Cardiac muscle cell (in vitro differentiated cells and primary cell): ENCODE measurements around the gene LEF1. TPM values are rescaled to one million over a fixed set of nuclear protein-coding genes. Genes with fewer than 3 reads are reported as not detected.

Source experiments
- DNase-seq, 2 donors: peaks; one replicate each; pipeline versions ENCODE4 v3.0.0 to v3.0.0-alpha.2; 2010 to 2017; ENCODE audit warnings: low read depth in 1 of 2, low spot score in 1 of 2
- H3K27ac ChIP-seq: fragments of 200-600 bp; sonication (generic); 2 replicates; pipeline ENCODE4 v1.5.1; 2016
- H3K27me3 ChIP-seq: fragments of 200-600 bp; sonication (generic); 2 replicates; pipeline ENCODE4 v1.6.0; 2016; ENCODE audit warnings: control low read depth
- H3K36me3 ChIP-seq: fragments of 200-600 bp; sonication (generic); 2 replicates; pipeline ENCODE4 v1.5.1; 2016; ENCODE audit warnings: control low read depth
- H3K4me1 ChIP-seq: fragments of 200-600 bp; sonication (generic); 2 replicates; pipeline ENCODE4 v1.8.1; 2017; ENCODE audit warnings: low read depth, mild to moderate bottlenecking, mixed run types
- H3K4me3 ChIP-seq: fragments of 200-600 bp; sonication (generic); 2 replicates; pipeline ENCODE4 v1.5.1; 2016; ENCODE audit warnings: mild to moderate bottlenecking
- H3K9me3 ChIP-seq: fragments of 200-600 bp; sonication (generic); 2 replicates; pipeline ENCODE4 v1.5.1; 2017; ENCODE audit warnings: low read depth, mild to moderate bottlenecking, control low read depth
- polyA plus RNA-seq: library from polyadenylated mRNA; unstranded; fragments of >200 nt; fragmentation: Nextera tagmentation; extraction: Ambion mirVana; gene quantifications from 2 replicates; pipeline ENCODE4 v1.2.1, GENCODE V29; 2016
- total RNA-seq: library from RNA; depleted of rRNA; stranded (reverse); fragments of >200 nt; gene quantifications from 2 replicates; pipeline ENCODE4 v1.2.3, GENCODE V29; 2016
- TF ChIP-seq, protein P1 (sequence below): IDR thresholded peaks from 2 replicates; pipeline ENCODE4 v1.5.1; 2012; ENCODE audit warnings: low read depth, mild to moderate bottlenecking, low read length

LEF1 gene
- total and polyA plus RNA-seq, 2 experiments from 2014 or later, result 69.1 to 70.3 TPM

DNA sequence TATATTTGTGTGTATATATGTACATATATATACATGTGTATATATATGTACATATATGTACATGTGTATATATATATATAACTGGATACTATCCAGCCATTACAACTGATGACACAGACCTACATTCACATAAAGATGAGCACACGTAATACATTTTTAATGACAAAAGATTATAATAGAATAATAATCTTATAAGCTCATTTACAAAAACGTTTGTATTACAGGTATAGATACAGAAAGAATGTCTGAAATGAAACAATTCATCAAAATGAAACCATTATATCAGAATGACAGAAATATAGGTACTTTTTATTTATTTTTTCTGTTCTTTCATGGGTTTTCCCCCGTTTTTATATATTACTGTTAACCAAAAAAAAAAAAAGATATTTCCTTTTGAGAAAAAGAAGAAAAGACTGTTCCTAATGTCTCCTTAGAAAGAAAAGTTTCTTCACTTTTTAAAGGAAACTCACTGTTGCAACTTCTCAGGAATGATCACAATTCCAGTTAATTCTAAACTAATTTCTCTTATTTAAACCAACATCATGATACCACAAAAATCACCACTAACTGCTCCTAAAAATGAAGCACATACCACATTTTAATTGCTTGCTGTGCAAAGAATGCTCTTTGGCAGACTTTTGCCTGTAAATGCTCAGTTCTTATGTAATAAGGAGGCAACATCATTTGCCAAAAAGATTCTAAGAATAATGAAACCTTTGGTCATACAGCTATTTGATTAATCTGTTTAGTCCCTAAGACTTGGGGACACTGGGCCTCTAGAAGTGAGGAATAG lies 18.9 kb downstream of the LEF1 start:
- Histone ChIP-seq H3K27ac (no peak overlapping the region), H3K36me3 (peaks cover 4% of the 10 kb centered on the region), H3K4me1 (peaks cover 18% of the 10 kb centered on the region), H3K4me3 (no peak overlapping the region), H3K27me3 (no peaks in the 10 kb centered on the region), H3K9me3 (no peaks in the 10 kb centered on the region)
- no peak for DNase-seq
- TF ChIP-seq, protein P1, sequence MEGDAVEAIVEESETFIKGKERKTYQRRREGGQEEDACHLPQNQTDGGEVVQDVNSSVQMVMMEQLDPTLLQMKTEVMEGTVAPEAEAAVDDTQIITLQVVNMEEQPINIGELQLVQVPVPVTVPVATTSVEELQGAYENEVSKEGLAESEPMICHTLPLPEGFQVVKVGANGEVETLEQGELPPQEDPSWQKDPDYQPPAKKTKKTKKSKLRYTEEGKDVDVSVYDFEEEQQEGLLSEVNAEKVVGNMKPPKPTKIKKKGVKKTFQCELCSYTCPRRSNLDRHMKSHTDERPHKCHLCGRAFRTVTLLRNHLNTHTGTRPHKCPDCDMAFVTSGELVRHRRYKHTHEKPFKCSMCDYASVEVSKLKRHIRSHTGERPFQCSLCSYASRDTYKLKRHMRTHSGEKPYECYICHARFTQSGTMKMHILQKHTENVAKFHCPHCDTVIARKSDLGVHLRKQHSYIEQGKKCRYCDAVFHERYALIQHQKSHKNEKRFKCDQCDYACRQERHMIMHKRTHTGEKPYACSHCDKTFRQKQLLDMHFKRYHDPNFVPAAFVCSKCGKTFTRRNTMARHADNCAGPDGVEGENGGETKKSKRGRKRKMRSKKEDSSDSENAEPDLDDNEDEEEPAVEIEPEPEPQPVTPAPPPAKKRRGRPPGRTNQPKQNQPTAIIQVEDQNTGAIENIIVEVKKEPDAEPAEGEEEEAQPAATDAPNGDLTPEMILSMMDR, result no peak

DNA sequence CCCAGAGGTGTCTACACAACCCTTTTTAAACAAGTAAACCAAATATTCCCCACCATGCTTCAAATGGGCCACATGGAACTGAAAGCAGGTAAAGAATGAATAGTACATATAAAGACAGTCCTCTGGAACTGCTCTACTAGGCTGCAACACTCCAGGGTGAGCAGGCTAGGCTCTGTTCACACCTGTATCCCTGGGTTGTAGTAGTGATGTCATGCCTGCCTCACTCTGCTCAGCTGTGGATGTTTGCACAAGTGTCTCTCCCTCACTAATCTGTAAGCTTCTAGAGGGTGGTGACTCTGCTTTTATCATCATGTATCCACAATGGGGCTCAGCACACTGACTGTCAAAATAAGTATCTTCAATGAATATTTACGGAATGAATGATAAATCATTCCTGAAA lies 20.4 kb downstream of the LEF1 start:
- TF ChIP-seq, protein P1, result no peak
- Histone ChIP-seq H3K36me3 (peaks cover 4% of the 10 kb centered on the region), H3K9me3 (no peaks in the 10 kb centered on the region), H3K4me3 (no peak overlapping the region), H3K27ac (peak overlapping the region; percentile 37), H3K27me3 (no peaks in the 10 kb centered on the region), H3K4me1 (peaks cover 32% of the 10 kb centered on the region)
- DNase-seq, result no peak

DNA sequence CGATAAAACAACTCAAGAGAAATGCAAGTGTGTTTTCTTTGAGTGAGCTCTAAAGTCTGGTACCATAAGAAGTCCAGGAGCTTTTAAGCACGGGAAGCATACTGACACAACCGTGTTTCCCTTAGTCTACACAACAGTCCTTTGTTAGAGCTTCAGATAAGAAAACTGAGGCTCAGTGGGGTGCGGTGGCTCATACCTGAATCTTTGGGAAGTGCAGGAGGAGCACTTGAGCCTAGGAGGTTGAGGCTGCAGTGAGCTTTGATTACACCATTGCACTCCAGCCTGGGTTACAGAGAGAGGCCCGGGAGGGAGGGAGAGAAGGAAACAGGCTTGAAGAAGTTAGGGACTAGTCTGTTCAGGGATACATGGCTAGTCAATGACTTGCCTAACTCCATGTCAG lies 21.9 kb downstream of the LEF1 start:
- Histone ChIP-seq H3K4me1 (peaks cover 39% of the 10 kb centered on the region), H3K4me3 (no peak overlapping the region), H3K27ac (no peak overlapping the region), H3K36me3 (peaks cover 4% of the 10 kb centered on the region), H3K9me3 (no peaks in the 10 kb centered on the region), H3K27me3 (no peaks in the 10 kb centered on the region)
- no peak for DNase-seq
- TF ChIP-seq, protein P1, result no peak

DNA sequence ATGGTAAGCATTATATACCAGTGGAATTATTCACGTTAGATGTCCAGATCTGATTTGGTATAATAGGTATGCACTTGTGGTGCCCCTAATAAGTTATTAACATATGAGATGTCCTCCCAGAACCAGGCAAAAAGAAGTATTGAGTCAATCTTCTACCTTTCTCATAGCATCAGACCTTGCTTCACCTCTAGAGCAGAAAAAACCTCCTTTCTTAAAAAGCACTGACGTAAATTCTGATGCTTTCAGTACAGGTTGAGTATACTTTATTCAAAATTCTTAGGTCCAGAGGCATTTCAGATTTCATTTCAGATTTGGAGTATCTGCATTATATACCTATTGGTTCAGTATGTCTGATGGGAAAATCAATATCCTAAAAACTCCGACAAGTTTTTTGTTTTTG lies 22.4 kb downstream of the LEF1 start:
- Histone ChIP-seq H3K4me1 (peaks cover 44% of the 10 kb centered on the region), H3K9me3 (no peaks in the 10 kb centered on the region), H3K27ac (no peak overlapping the region), H3K36me3 (peaks cover 4% of the 10 kb centered on the region), H3K4me3 (no peak overlapping the region), H3K27me3 (no peaks in the 10 kb centered on the region)
- DNase-seq, result no peak
- TF ChIP-seq, protein P1, result no peak

DNA sequence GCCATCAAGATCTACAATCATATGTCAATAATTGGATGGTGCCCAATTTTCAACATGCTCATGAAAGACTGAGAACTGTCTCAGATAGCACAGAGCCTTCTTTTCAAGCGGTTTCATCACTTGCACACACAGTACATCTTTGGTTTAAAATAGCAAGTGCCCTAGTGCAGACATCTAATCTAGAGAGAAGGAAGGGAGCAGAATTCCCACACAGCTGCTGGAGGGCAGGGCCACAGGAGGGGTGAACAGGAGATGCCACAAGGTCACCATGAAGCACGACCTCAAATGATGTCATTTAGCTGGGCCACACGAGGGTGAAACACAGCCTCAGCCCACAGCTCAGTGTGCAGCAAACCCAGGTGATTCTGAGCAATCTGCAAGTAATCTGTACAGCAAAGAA lies 24.3 kb downstream of the LEF1 start:
- no peak overlapping the region for H3K4me3 ChIP-seq
- H3K27ac ChIP-seq, result peak overlapping the region; percentile 85
- TF ChIP-seq, protein P1, result no peak
- H3K9me3 ChIP-seq, result no peaks in the 10 kb centered on the region
- H3K4me1 ChIP-seq, result peaks cover 62% of the 10 kb centered on the region
- DNase-seq, result no peak
- no peaks in the 10 kb centered on the region for H3K27me3 ChIP-seq
- H3K36me3 ChIP-seq, result peaks cover 4% of the 10 kb centered on the region
